CD4-positive, alpha-beta T cell treated with Interleukin-12 subunit alpha and Interleukin-12 subunit beta, for 1 hour (primary cell): ENCODE results near the gene LATS2.

Experiments
- DNase-seq: peaks from one replicate; pipeline ENCODE4 v3.0.0-alpha.2; 2020

LATS2 gene

DNA sequence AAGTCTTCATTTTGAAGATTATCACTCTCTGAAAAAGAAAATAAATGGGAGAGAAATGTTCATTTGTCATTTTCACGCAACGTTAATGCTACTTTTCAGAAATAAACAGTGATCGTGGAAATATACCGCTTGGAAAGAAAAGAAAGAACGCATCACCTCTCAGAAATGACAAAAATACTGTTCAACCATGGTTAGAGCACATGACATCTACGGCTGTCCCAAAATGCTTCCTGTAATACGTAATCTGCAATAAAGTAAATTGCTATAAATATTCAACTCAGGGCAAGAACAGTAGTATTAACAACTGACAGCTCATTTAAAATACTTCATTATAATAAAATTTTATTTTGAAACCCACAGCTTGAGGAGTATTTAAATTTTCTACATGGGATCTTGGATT, 15.2 kb downstream of the LATS2 start:
- no peak for DNase-seq

- DNase-seq = no peak
These were observed 16.3 kb downstream of the LATS2 start for GRCh38 chr13:21045100-21045499.

GRCh38 chr13:21043898-21044297, 17.5 kb downstream of the LATS2 start:
- DNase-seq = no peak

- DNase-seq = no peak
These were observed 21.1 kb downstream of the LATS2 start for GRCh38 chr13:21040120-21040826.

DNA sequence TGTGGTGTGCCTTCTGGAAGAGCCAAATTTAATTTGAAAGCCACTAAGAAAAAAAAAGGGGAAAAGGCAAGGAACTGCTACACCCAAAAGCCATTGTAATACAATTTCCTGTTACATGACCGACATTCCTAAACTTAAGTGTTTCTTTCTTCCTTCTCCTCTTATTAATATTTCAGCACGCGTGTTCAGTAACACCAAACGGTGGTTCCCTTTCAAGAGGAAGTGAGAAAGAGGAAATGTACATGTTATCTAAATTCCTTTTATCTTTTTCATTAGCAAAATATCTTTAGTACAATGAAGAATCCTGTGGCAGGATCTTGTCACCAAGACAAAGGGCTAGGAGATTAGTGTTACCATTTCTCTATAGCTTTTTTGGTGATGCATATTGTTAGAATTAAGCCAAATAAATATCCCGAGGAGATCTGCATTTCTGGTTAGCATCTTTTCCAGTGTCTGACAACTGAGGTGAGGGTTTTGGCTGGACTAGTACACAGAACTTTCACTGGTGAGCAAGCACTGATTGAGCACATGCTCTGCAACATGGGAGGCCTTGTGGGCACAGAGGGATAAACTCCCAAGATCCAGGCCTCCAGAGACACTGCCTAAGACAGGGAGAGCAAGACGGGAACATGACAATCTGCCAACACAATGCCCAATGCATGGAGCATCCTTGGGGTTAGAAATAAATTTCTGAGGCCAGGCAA, 22.1 kb downstream of the LATS2 start:
- DNase-seq = no peak

- DNase-seq = no peak
These were observed 23.7 kb downstream of the LATS2 start for GRCh38 chr13:21037656-21038055.

DNA sequence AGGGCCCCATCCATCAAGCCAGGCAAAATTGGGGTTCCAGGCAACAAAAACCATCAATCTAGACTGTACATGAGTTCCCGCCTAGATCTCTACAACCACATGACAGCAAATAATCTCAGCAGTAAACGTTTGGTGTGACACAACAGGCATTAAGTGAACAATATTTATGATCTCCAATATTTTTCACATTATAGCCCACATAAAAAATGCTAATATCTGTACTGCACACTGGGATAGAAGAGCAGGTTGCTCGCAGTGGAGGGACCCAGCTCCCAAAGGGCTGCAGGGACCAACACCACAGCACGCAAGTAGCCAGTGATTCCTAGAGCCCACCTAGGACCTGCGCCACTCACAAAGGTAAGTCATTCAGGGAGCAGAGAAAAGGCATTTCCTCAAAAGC, 25.9 kb downstream of the LATS2 start:
- DNase-seq = no peak

DNA sequence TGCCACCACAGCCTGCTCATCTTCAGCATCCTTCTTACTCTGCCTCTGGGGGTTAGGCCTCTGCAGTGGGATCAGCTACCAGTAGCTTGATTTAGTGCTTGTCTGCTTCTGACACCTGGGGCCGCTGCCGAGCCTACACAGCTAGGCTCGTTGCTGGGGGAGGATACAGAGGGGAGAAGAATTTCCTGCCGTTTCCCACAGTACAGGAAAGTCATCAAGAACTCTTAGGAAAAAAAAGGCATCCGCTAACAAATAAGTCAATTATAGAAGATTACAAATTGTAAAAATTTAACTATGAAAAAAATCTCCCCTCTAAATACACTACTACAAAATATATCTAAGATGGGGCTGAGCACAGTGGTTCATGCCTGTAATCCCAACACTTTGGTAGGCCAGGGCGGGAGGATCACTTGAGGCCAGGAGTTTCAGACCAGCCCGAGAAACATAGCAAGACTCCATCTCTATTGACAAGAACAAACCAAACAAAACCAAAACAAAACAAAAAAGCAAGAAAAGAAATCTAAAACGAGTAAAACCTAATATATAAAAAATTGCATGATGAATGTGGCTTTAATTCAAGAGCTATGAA, 26.7 kb downstream of the LATS2 start:
- no peak for DNase-seq

- DNase-seq = no peak
These were observed 27.4 kb downstream of the LATS2 start for GRCh38 chr13:21033856-21034602.

- DNase-seq = no peak
These were observed 28.1 kb downstream of the LATS2 start for GRCh38 chr13:21033212-21033840.

- no peak for DNase-seq
These were observed 28.7 kb downstream of the LATS2 start for GRCh38 chr13:21032656-21033055.

DNA sequence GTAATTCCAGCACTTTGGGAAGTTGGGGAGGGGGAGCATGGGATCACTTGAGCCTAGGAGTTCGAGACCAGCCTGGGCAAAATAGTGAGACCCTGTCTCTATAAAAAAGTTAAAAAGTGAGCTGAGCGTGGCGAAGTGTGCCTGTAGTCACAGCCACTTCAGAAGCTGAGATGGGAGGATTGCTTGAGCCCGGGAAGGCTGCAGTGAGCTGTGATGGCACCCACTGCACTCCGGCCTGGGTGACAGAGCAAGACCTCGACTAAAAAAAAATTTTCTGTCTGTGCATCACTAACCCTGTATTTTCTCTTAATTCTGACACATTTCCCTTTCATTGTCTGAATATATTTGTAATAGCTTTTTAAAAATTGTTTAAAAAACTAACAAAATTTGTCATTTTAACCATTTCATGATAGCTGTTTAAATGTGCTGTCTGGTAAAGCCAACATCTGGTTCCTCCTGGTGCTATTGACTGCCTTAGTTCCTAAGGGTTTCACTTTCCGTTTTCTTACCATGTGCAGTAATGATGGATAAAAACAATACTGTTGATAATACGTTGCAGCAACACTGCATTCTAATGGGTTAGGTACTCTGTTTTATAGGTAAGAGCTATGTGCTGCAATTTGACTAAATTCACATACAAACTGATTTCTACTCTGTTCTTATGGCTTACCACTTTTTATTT, 29.7 kb downstream of the LATS2 start:
- DNase-seq = no peak

DNA sequence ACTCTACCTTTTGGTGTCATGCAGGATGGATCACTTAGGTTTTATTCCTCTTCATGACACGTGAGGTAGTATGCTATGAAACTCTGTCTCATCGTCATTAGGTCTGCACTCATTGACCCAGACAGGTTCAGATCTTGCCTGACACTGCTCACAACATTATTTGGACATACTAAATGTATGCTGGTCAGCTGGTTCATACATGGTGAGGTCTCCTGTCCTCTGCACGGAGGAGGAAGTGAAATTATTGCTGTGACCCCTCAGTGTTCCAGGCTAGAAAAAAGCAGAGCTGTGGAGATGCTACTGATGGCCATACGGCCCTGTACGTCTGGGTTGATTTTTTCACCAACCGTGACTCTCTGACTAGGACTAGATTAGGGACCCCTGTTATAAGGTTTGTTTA, 35.8 kb downstream of the LATS2 start:
- no peak for DNase-seq

DNA sequence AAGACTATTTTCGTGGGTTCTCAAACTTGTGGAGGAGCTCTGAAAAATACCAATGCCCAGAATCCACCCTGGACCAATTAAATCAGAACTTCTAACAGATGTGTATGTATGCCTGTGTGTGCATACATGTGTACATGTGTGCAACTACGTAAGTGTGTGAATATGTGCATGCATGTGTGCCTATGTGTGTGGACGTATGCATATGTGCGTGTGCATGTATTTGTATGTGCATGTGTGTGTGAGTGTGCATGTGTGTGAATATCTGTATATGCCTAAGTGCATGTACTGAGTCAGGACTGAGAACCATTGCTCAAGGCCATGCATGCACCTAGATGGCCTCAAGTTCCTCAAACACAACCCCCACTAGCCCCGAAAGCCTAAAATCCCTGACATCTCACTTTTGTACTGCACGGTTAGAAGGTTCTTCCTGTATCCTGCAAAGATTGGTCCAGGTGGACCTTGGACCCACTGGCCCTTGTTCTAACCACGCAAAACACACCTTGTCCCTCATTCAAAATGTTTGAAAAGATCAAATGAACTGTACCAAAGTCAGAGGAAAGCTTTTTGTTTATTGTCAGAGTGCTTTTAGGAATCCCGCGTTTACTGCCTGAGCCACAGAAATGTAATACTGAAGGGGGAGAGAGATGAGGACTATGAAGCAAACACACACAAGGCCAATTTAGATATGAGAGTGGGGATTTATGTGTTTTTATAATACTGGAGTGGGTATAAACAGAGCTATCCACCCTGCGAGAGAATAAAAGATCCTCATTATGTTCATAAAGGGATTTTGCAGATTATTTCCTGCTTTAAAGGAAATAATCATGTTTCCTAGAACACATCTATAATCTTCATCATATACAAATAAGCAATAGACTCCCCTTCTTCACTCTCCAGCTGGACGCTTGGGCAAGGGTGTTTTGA, 39.1 kb downstream of the LATS2 start:
- no peak for DNase-seq

- no peak for DNase-seq
These were observed 40.8 kb downstream of the LATS2 start for GRCh38 chr13:21020581-21020980.

- DNase-seq = no peak
These were observed 41.2 kb downstream of the LATS2 start for GRCh38 chr13:21020176-21020575.

- DNase-seq = no peak
These were observed 43.2 kb downstream of the LATS2 start for GRCh38 chr13:21018220-21018619.

DNA sequence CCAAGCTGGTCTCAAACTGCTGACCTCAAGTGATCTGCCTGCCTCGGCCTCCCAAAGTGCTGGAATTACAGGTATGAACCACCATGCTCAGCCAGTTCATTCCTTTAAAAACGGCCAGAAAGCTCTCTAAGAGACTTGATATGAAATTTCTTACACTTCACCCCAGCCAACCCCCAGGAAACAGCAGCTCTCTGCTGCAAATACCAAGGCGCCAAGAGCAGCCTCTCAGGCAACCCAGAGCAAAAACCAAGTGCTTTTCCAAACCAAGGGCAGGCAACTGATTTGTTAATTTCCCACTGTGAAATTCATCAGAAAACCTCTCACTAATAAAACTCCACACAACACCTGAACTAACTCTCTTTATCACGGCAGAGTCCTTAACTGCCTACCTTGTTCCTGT, 44.9 kb downstream of the LATS2 start:
- DNase-seq = no peak

DNA sequence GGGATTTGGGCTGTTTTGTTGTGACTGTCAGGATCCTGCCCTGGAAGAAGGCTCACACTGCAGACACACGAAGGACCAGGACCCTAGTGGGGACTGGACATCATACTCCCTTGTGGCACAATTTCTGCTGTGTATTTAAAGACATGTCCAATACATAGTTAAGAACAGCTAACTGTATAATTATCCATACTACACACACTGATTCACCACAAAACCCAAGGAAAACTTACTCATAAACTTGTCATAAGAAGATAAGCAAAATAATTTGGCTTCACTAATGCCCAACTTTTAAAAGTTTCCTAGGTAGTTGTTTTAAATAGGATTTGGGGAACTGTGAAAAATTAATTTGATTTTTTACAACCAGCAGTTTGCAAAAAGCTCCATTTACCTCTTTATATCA, 46.1 kb downstream of the LATS2 start:
- DNase-seq = no peak

- DNase-seq = no peak
These were observed 46.8 kb downstream of the LATS2 start for GRCh38 chr13:21014502-21015170.

GRCh38 chr13:21014139-21014501, 47.3 kb downstream of the LATS2 start:
- DNase-seq = no peak
